ENCODE data around the gene MUC5AC. TPM values are rescaled to one million over a fixed set of nuclear protein-coding genes. Genes with fewer than 3 reads are reported as not detected.

The MUC5AC gene
- total RNA-seq, 2 experiments from 2014 or later: not detected

DNA sequence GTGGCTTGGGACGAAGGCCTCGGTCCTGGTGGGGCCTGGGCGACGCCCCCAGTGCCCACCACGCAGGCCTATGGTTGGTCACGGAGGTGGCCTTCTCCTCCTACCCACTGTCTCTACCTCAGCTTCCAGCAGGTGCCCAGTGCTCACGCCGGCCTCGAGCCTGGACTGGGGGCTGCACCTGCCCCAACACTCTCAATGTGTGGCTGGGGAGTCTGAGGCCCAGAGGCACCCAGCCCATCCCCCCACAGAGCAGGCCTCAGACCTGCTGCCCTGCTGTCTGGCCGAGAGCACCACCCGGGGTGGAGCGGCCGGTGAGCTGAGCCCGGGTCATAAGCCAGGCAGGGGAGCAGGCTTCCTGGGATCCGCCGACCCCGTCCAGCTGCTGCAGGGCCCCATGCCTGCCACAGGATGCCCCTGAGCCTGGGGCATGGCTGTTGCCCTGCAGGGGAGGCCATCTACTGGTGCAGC is 28.6 kb upstream of the MUC5AC start:
- TF ChIP-seq, protein P1, sequence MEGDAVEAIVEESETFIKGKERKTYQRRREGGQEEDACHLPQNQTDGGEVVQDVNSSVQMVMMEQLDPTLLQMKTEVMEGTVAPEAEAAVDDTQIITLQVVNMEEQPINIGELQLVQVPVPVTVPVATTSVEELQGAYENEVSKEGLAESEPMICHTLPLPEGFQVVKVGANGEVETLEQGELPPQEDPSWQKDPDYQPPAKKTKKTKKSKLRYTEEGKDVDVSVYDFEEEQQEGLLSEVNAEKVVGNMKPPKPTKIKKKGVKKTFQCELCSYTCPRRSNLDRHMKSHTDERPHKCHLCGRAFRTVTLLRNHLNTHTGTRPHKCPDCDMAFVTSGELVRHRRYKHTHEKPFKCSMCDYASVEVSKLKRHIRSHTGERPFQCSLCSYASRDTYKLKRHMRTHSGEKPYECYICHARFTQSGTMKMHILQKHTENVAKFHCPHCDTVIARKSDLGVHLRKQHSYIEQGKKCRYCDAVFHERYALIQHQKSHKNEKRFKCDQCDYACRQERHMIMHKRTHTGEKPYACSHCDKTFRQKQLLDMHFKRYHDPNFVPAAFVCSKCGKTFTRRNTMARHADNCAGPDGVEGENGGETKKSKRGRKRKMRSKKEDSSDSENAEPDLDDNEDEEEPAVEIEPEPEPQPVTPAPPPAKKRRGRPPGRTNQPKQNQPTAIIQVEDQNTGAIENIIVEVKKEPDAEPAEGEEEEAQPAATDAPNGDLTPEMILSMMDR (IDR thresholded peaks at IDR 0.05): no peak
- peak in 1 of 14 experiments; percentile 11 for DNase-seq
- no peak overlapping the region for H3K27ac Mint-ChIP-seq

DNA sequence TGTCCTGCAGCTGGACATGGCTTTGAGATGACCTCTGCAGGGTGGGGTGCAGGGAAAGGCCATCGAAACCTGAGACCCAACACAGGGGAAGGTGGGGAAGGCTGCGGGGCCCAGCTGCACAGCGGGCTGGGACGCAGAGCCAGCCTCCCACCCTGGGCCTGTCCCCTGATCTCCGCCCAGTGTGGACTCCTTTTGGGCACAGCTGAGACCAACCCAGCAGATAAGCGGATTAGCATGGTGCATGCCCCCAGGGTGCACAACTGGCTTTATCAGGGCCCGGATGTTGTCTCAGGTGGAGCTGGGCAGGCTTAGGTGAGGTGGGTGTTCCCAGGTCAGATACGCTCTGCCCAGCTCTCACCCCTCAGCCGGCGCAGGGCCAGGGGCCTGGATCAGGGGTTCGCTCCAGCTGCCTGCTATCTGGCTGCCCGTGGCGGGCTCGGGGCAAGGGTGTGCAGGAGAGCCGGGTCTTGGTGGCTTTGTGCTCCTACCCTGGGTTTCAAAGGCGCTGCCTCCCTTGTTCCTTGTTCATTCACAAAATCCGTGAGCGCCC is 28.1 kb upstream of the MUC5AC start:
- Mint-ChIP-seq H3K27me3 (peaks cover 22% of the 10 kb centered on the region), H3K9me3 (peaks cover 14% of the 10 kb centered on the region), H3K36me3 (ENCODE audit: low read depth) (no peaks in the 10 kb centered on the region), H3K4me1 (ENCODE audit: low read depth) (no peaks in the 10 kb centered on the region), H3K4me3 (no peak overlapping the region), H3K27ac (no peak overlapping the region)
- TF ChIP-seq, protein P1 (IDR thresholded peaks at IDR 0.05): no peak
- no peaks in the 10 kb centered on the region for H3K4me1 ChIP-seq (ENCODE audit: insufficient read depth, low read length)
- peaks cover 13 to 53% of the 10 kb centered on the region in 2 experiments for H3K9me3 ChIP-seq (ENCODE audit: control insufficient read depth in 1 of 2, insufficient read depth in 1 of 2, low read length in 2 of 2)
- H3K36me3 ChIP-seq (ENCODE audit: insufficient read depth, low read length): no peaks in the 10 kb centered on the region
- POLR2A ChIA-PET: no interaction called here
- H3K27ac ChIP-seq (ENCODE audit: low read depth in 1 of 2, low read length in 2 of 2): no peak overlapping the region
- intact Hi-C loops (cut with DNase I, micrococcal nuclease): no loop called here
- DNase-seq (peak in 1 of 14 experiments; percentile 9), ATAC-seq (ENCODE audit: poor library complexity) (no peak)
- H3K4me3 ChIP-seq (ENCODE audit: low read length): no peak overlapping the region
- peaks cover 0 to 2% of the 10 kb centered on the region in 2 experiments for H3K27me3 ChIP-seq (ENCODE audit: control insufficient read depth in 1 of 2, insufficient read depth in 2 of 2, low read length in 2 of 2)
- CTCF ChIA-PET: no interaction called here

More for the DNA sequence above, 28.6 kb upstream of the MUC5AC start:
- Mint-ChIP-seq H3K4me1 (ENCODE audit: low read depth) (no peaks in the 10 kb centered on the region), H3K36me3 (ENCODE audit: low read depth) (no peaks in the 10 kb centered on the region), H3K4me3 (no peak overlapping the region), H3K9me3 (peaks cover 13% of the 10 kb centered on the region), H3K27me3 (peaks cover 22% of the 10 kb centered on the region)
- ChIA-PET CTCF (no interaction called here), POLR2A (no interaction called here)
- H3K27me3 ChIP-seq (ENCODE audit: control insufficient read depth in 1 of 2, insufficient read depth in 2 of 2, low read length in 2 of 2): peaks cover 0 to 2% of the 10 kb centered on the region in 2 experiments
- H3K36me3 ChIP-seq (ENCODE audit: insufficient read depth, low read length): no peaks in the 10 kb centered on the region
- no peaks in the 10 kb centered on the region for H3K4me1 ChIP-seq (ENCODE audit: insufficient read depth, low read length)
- no peak overlapping the region for H3K27ac ChIP-seq (ENCODE audit: low read depth in 1 of 2, low read length in 2 of 2)
- H3K4me3 ChIP-seq (ENCODE audit: low read length): no peak overlapping the region
- intact Hi-C loops (cut with DNase I, micrococcal nuclease): no loop called here
- H3K9me3 ChIP-seq (ENCODE audit: control insufficient read depth in 1 of 2, insufficient read depth in 1 of 2, low read length in 2 of 2): peaks cover 8 to 53% of the 10 kb centered on the region in 2 experiments
- ATAC-seq (ENCODE audit: poor library complexity): no peak

DNA sequence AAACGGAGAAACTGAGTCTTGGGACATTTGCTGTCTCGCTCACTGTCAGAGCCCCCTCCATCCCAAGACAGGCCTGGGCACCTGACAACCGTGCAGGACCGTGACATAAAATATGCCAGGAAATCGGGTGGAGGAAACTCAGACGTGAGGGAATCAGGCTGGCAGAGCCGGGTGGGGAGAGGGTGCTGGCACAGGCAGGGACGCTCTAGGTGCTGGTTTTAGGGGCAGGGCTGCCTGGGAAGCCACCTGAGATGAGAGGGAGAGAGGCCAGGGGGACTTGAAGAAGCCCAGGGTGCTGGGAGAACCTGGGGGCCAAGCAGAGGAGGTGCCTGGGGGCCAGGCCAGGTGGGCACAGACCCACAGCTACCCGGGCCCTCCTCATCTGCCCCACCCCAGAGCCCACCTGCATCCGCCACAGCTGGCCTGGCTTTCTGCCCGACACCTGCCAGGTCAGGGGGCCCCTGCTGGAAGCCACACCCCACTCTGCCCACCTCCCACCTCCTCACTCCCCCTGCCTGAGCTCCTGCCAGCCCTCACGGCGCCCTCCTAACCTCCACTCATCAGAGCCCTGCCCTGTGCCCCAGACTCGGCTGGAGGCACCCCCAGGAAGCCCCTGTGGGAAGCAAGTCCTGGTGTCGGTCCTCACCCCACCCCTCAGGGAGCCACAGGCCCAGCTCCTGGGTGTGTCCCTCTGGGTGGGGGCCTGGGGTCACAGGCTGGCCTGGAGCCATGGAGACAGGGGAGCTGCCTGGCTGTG is 27.3 kb upstream of the MUC5AC start:
- peaks cover 19% of the 10 kb centered on the region for H3K9me3 Mint-ChIP-seq
- Histone ChIP-seq H3K27me3 (ENCODE audit: control insufficient read depth in 1 of 2, insufficient read depth in 2 of 2, low read length in 2 of 2) (peaks cover 0 to 2% of the 10 kb centered on the region in 2 experiments), H3K9me3 (ENCODE audit: control insufficient read depth in 1 of 2, insufficient read depth in 1 of 2, low read length in 2 of 2) (peaks cover 21 to 53% of the 10 kb centered on the region in 2 experiments), H3K4me3 (ENCODE audit: low read length) (no peak overlapping the region), H3K4me1 (ENCODE audit: insufficient read depth, low read length) (no peaks in the 10 kb centered on the region), H3K27ac (ENCODE audit: low read depth in 1 of 2, low read length in 2 of 2) (no peak overlapping the region), H3K36me3 (ENCODE audit: insufficient read depth, low read length) (no peaks in the 10 kb centered on the region)
- H3K36me3 Mint-ChIP-seq (ENCODE audit: low read depth): no peaks in the 10 kb centered on the region
- H3K4me1 Mint-ChIP-seq (ENCODE audit: low read depth): no peaks in the 10 kb centered on the region
- intact Hi-C loops (cut with DNase I, micrococcal nuclease): no loop called here
- ChIA-PET CTCF (no interaction called here), POLR2A (no interaction called here)
- ATAC-seq (ENCODE audit: poor library complexity) (no peak), DNase-seq (no peak)
- no peak overlapping the region for H3K4me3 Mint-ChIP-seq
- H3K27me3 Mint-ChIP-seq: peaks cover 30% of the 10 kb centered on the region
- TF ChIP-seq, protein P1 (IDR thresholded peaks at IDR 0.05): no peak
- no peak overlapping the region for H3K27ac Mint-ChIP-seq
